ENCODE measurements around the gene CAMTA1.
"Not testable (repeated sequence)": the region's sequence is repeated elsewhere in the genome, so short reads cannot be mapped to it uniquely, and the experiment has no call there.

The CAMTA1 gene

GRCh38 chr1:7781923-7782495 is 996.8 kb downstream of the CAMTA1 start:
- no peak for DNase-seq (ENCODE audit: insufficient read length, low spot score)
- no peak for FAIRE-seq
- TF ChIP-seq CTCF (IDR thresholded peaks at IDR 0.05; ENCODE audit: insufficient read depth, missing control alignments), result no peak

- FAIRE-seq, result no peak
- no peak for TF ChIP-seq CTCF (IDR thresholded peaks at IDR 0.05; ENCODE audit: insufficient read depth, missing control alignments)
- peak; percentile 29 for DNase-seq (ENCODE audit: insufficient read length, low spot score)
These were observed 998.0 kb downstream of the CAMTA1 start for GRCh38 chr1:7783178-7783711.

GRCh38 chr1:7783826-7784491 is 998.7 kb downstream of the CAMTA1 start, which contains the start of gene PER3:
Gene PER3, plus strand, starts transcription at chr1:7784291. Its CDS starts 587 bp downstream, at chr1:7784878.
- DNase-seq (ENCODE audit: insufficient read length, low spot score), result peak; percentile 59
- TF ChIP-seq CTCF (IDR thresholded peaks at IDR 0.05; ENCODE audit: insufficient read depth, missing control alignments), result no peak
- no peak for FAIRE-seq

GRCh38 chr1:7784492-7785071 is 999.3 kb downstream of the CAMTA1 start:
- TF ChIP-seq CTCF (IDR thresholded peaks at IDR 0.05; ENCODE audit: insufficient read depth, missing control alignments), result no peak
- FAIRE-seq (no peak), DNase-seq (ENCODE audit: insufficient read length, low spot score) (no peak)

GRCh38 chr1:7785108-7785507 is 999.9 kb downstream of the CAMTA1 start:
- TF ChIP-seq CTCF (IDR thresholded peaks at IDR 0.05; ENCODE audit: insufficient read depth, missing control alignments), result no peak
- DNase-seq (ENCODE audit: insufficient read length, low spot score) (no peak), FAIRE-seq (no peak)

GRCh38 chr1:7786795-7787194 is 1001.5 kb downstream of the CAMTA1 start:
- TF ChIP-seq CTCF (IDR thresholded peaks at IDR 0.05; ENCODE audit: insufficient read depth, missing control alignments), result no peak
- FAIRE-seq (no peak), DNase-seq (ENCODE audit: insufficient read length, low spot score) (no peak)

GRCh38 chr1:7789828-7790227 is 1004.6 kb downstream of the CAMTA1 start:
- TF ChIP-seq CTCF (IDR thresholded peaks at IDR 0.05; ENCODE audit: insufficient read depth, missing control alignments), result no peak
- FAIRE-seq (no peak), DNase-seq (ENCODE audit: insufficient read length, low spot score) (no peak)

- not testable (repeated sequence) for FAIRE-seq; DNase-seq (ENCODE audit: insufficient read length, low spot score)
These were observed 1005.8 kb downstream of the CAMTA1 start for GRCh38 chr1:7791027-7791426.
